H1 (cell line): ENCODE results near the gene KLF16. TPM values are rescaled to one million over a fixed set of nuclear protein-coding genes. Genes with fewer than 3 reads are reported as not detected.

Source experiments
- ASH2L ChIP-seq: fragments of 200-600, 300-600 bp; sonication (generic); IDR thresholded peaks from one replicate; pipeline ENCODE4 v1.7.1; 2017; ENCODE audit warnings: low read length
- CTBP2 ChIP-seq: IDR thresholded peaks from 2 replicates; pipeline ENCODE4 v1.7.0; 2011; ENCODE audit warnings: borderline replicate concordance, mild to moderate bottlenecking, moderate library complexity, mixed read lengths, low read length; ENCODE audit not compliant: insufficient read depth, insufficient read length
- PHF8 ChIP-seq: fragments of 200-600 bp; sonication (generic); conservative IDR thresholded peaks from 2 replicates; pipeline ENCODE4 v1.7.1; 2012; ENCODE audit warnings: low read depth, mild to moderate bottlenecking, inconsistent platforms, low read length, moderate library complexity
- RAD21 ChIP-seq, 2 experiments: IDR thresholded peaks in 1 of 2; conservative IDR thresholded peaks in 1 of 2; 2 replicates each; pipeline ENCODE4 v1.6.1; 2011; ENCODE audit warnings: low read depth in 2 of 2, low read length in 2 of 2, improper control_type of control experiment in 1 of 2, inconsistent platforms in 1 of 2, mild to moderate bottlenecking in 1 of 2, moderate library complexity in 1 of 2
- RNF2 ChIP-seq: fragments of 200-900, 300-1000 bp; sonication (generic); IDR thresholded peaks from 2 replicates; pipeline ENCODE4 v1.7.1; 2016; ENCODE audit warnings: borderline replicate concordance, low read depth, mild to moderate bottlenecking, antibody characterized with exemption, low read length; ENCODE audit not compliant: poor library complexity, severe bottlenecking; ENCODE audit errors: missing control alignments
- SAP30 ChIP-seq: fragments of 300-600 bp; sonication (generic); IDR thresholded peaks from 2 replicates; pipeline ENCODE4 v1.7.1; 2012; ENCODE audit warnings: low read length, moderate library complexity, mild to moderate bottlenecking, inconsistent platforms; ENCODE audit not compliant: insufficient read depth, insufficient replicate concordance
- SIX5 ChIP-seq: IDR thresholded peaks from 2 replicates; pipeline ENCODE4 v1.6.1; 2011; ENCODE audit warnings: mild to moderate bottlenecking, low read depth, low read length
- polyA plus RNA-seq, 7 experiments: library from polyadenylated mRNA; depleted of rRNA in 3 of 7; stranded (reverse) in 5 of 7; unstranded in 2 of 7; fragments of >200 nt in 5 of 7; fragments of 200-250 nt in 2 of 7; gene quantifications; 1 replicate in 5 of 7; 2 replicates in 1 of 7; 4 replicates in 1 of 7; pipeline versions ENCODE4 v1.2.1 to v1.2.3, GENCODE V29; 2011 to 2013; ENCODE audit warnings: missing spikeins in 2 of 7, mixed read lengths in 2 of 7
- total RNA-seq: library from RNA; stranded (reverse); fragmentation: NEBNext Ultra II Directional; extraction: Animal tissue kit (Norgen Biotek cat#: 25700); gene quantifications from 2 replicates; pipeline ENCODE4 v1.2.1, GENCODE V29; 2021
- TF ChIP-seq, protein P1 (sequence below), 3 experiments: IDR thresholded peaks; 1 replicate in 2 of 3; 2 replicates in 1 of 3; pipeline versions ENCODE4 v1.5.1 to v1.6.1; 2011; ENCODE audit warnings: low read length in 3 of 3, mild to moderate bottlenecking in 3 of 3, inconsistent platforms in 2 of 3, low read depth in 1 of 3, moderate library complexity in 1 of 3; ENCODE audit not compliant: insufficient read depth in 1 of 3; ENCODE audit errors: control extremely low read depth in 1 of 3

Gene KLF16
- total and polyA plus RNA-seq, 2 of the 8 experiments (the other 6 are each of a cell fraction or from before 2014, with no cell fraction given): 14.3 to 45.9 TPM

DNA sequence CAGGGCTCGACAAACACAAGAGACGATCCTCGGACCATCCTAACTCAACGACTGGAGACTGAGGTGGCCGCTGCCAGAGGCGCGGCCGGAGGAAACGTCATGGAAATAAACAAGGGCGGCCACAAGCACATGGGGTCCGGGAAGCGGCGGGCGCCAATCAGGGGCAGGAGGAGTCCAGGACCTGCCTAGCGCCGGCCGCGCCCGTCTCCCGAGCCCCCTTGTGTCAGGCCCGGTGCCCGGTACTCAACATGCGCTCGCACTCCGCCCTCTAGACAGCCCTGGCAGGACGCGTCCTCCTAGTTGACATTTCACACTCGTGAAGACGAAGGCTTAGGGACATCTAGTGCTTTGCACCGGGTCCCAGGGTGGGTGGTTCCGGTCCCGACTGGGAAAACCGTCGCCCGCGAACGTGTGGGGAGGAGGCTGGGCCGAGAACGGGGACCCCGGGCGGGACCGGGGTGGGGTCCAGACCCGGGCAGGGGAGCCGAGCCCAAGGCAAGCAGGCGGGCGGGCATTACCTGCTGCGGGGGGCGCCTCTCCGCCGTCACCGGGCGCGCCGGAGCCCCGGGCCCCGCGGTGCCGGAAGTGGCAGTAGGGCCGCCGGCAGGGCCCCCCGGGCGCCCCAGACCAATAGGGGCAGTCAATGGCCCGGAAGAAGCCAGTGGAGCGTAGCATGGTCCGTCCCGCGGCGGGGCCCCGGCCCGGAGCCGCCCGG, 15.5 kb downstream of the KLF16 start (continued):
- TF ChIP-seq, protein P1, sequence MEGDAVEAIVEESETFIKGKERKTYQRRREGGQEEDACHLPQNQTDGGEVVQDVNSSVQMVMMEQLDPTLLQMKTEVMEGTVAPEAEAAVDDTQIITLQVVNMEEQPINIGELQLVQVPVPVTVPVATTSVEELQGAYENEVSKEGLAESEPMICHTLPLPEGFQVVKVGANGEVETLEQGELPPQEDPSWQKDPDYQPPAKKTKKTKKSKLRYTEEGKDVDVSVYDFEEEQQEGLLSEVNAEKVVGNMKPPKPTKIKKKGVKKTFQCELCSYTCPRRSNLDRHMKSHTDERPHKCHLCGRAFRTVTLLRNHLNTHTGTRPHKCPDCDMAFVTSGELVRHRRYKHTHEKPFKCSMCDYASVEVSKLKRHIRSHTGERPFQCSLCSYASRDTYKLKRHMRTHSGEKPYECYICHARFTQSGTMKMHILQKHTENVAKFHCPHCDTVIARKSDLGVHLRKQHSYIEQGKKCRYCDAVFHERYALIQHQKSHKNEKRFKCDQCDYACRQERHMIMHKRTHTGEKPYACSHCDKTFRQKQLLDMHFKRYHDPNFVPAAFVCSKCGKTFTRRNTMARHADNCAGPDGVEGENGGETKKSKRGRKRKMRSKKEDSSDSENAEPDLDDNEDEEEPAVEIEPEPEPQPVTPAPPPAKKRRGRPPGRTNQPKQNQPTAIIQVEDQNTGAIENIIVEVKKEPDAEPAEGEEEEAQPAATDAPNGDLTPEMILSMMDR (IDR thresholded peaks at IDR 0.05; ENCODE audit: control extremely low read depth in 1 of 3, insufficient read depth in 1 of 3, low read depth in 1 of 3, low read length in 3 of 3): no peak
- TF ChIP-seq SIX5 (no peak), ASH2L (no peak), RAD21 (IDR thresholded peaks at IDR 0.05 in 1 of 2, conservative IDR thresholded peaks at IDR 0.05 in 1 of 2; ENCODE audit: low read depth in 2 of 2, low read length in 2 of 2) (no peak), PHF8 (peak; percentile 94; the same call in 1 of the 2 replicates), SAP30 (peak; percentile 39), RNF2 (no peak), CTBP2 (no peak)
- TF ChIP-seq, all 59 proteins: peak for 5
